Measurements from ENCODE around the gene COX6A2. TPM values are rescaled to one million over a fixed set of nuclear protein-coding genes. Genes with fewer than 3 reads are reported as not detected.

COX6A2 gene
- total RNA-seq, 1 donor from 2014 or later = 16.3 TPM

Other genes with a start within 250 kb of the COX6A2 start
- 84.9 TPM for gene FUS, start 248.2 kb downstream of the COX6A2 start, total RNA-seq
- 38.9 TPM for gene PYCARD, start 225.6 kb downstream of the COX6A2 start, total RNA-seq
- gene TRIM72, start 214.2 kb downstream of the COX6A2 start, total RNA-seq = 4.4 TPM
- gene PYDC1, start 211.2 kb downstream of the COX6A2 start, total RNA-seq = 2.8 TPM
- gene ITGAM, start 168.4 kb downstream of the COX6A2 start, total RNA-seq = 9.8 TPM
- 3.3 TPM for gene ITGAX, start 73.2 kb downstream of the COX6A2 start, total RNA-seq
- 0.10 TPM for gene ITGAD, start 35.0 kb downstream of the COX6A2 start, total RNA-seq
- 0.59 TPM for gene ZNF843, start 14.4 kb upstream of the COX6A2 start, total RNA-seq
- 3.6 TPM for gene ARMC5, start 31.1 kb upstream of the COX6A2 start, total RNA-seq
- 20.2 TPM for gene TGFB1I1, start 43.8 kb upstream of the COX6A2 start, total RNA-seq
- 0.10 TPM for gene SLC5A2, start 54.8 kb upstream of the COX6A2 start, total RNA-seq
- gene RUSF1, start 80.0 kb upstream of the COX6A2 start, total RNA-seq = 33.2 TPM
- gene AHSP, start 99.5 kb upstream of the COX6A2 start, total RNA-seq = 111 TPM